GM21390 (cell line): Measurements from ENCODE around the gene AFF4.

Source experiments
- ATAC-seq: cut with Tn5 transposase; IDR thresholded peaks from one replicate; pipeline ENCODE4 v1.9.1; 2021; ENCODE audit not compliant: unreplicated experiment

The AFF4 gene

GRCh38 chr5:132895719-132896305, 67.6 kb downstream of the AFF4 start:
- ATAC-seq = no peak

GRCh38 chr5:132890817-132891216, 72.6 kb downstream of the AFF4 start:
- ATAC-seq = no peak

- no peak for ATAC-seq
Measured at GRCh38 chr5:132889501-132889900, 73.9 kb downstream of the AFF4 start.

- ATAC-seq = no peak
Measured at GRCh38 chr5:132887283-132887682, 76.2 kb downstream of the AFF4 start.

GRCh38 chr5:132886064-132886823, 77.2 kb downstream of the AFF4 start:
- ATAC-seq = no peak

- no peak for ATAC-seq
Measured at GRCh38 chr5:132884548-132884947, 78.9 kb downstream of the AFF4 start.

GRCh38 chr5:132883261-132883834, 80.1 kb downstream of the AFF4 start:
- peak; percentile 57 for ATAC-seq

GRCh38 chr5:132877938-132878337, 85.5 kb downstream of the AFF4 start:
- no peak for ATAC-seq

GRCh38 chr5:132877466-132877865, 86.0 kb downstream of the AFF4 start:
- ATAC-seq = no peak

GRCh38 chr5:132876020-132876759, 87.2 kb downstream of the AFF4 start:
- ATAC-seq = no peak

- ATAC-seq = no peak
Measured at GRCh38 chr5:132873930-132874271, 89.5 kb downstream of the AFF4 start.

GRCh38 chr5:132873119-132873929, 90.1 kb downstream of the AFF4 start, which contains the start of gene LEAP2:
Gene LEAP2, plus strand, starts transcription at chr5:132873668. Its CDS starts 27 bp downstream, at chr5:132873695.
- ATAC-seq = no peak

GRCh38 chr5:132872788-132873118, 90.7 kb downstream of the AFF4 start:
- no peak for ATAC-seq

GRCh38 chr5:132871459-132872284, 91.8 kb downstream of the AFF4 start:
- no peak for ATAC-seq

- no peak for ATAC-seq
Measured at GRCh38 chr5:132870801-132871200, 92.6 kb downstream of the AFF4 start.

GRCh38 chr5:132868754-132869153, 94.7 kb downstream of the AFF4 start:
- ATAC-seq = no peak

- ATAC-seq = no peak
Measured at GRCh38 chr5:132867046-132867451, 96.4 kb downstream of the AFF4 start.

GRCh38 chr5:132866342-132867045, 96.9 kb downstream of the AFF4 start, which contains the start of the genes GDF9 and UQCRQ:
Gene GDF9, minus strand, starts transcription at chr5:132866469. Its CDS starts 1,936 bp downstream, at chr5:132864533.
Gene UQCRQ, plus strand, starts transcription at chr5:132866642. Its CDS starts 240 bp downstream, at chr5:132866882.
- ATAC-seq = peak; percentile 99

GRCh38 chr5:132865668-132866341, 97.6 kb downstream of the AFF4 start:
- ATAC-seq = peak; percentile 32
